Stimulated activated CD4-positive, alpha-beta T cell treated with anti-CD3 and anti-CD28 coated beads, Interleukin-4, amount 100 ng/mL, for 48 hours (primary cell): ENCODE data around the gene CCDC186.

Experiments used
- DNase-seq, 2 donors: peaks; one replicate each; pipeline ENCODE4 v3.0.0-alpha.2; 2020; ENCODE audit warnings: low read depth in 2 of 2

The CCDC186 gene

GRCh38 chr10:114173921-114174694, at the start of gene CCDC186:
Gene CCDC186, minus strand, starts transcription at chr10:114174203. Its CDS starts 10,935 bp downstream, at chr10:114163268.
- DNase-seq: peak; percentile 96 to 99

- DNase-seq: no peak
Measured at GRCh38 chr10:114223066-114223465, 49.1 kb upstream of the CCDC186 start.

DNA sequence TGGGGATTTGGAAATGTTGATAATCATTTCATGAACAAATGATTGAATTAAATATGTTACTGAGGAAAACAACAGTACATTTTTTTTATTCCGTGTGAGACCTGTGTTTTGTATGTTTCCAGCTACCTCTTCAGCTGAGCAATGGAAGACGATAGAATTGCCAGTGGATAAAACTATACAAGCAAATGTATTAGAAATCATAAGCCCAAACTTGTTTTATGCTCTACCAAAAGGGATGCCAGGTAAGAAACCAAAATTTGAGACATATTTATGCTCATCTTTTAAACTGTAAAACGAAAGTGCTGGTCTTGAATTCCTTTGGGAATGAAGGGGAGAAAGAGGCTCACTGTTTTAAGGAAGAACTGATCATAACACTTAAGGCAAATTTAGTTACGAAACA, 47.2 kb upstream of the CCDC186 start:
- no peak for DNase-seq

GRCh38 chr10:114220281-114220680, 46.3 kb upstream of the CCDC186 start:
- no peak for DNase-seq

- no peak for DNase-seq
Measured at GRCh38 chr10:114215033-114215432, 41.0 kb upstream of the CCDC186 start.

GRCh38 chr10:114212153-114212552, 38.1 kb upstream of the CCDC186 start:
- DNase-seq: no peak

DNA sequence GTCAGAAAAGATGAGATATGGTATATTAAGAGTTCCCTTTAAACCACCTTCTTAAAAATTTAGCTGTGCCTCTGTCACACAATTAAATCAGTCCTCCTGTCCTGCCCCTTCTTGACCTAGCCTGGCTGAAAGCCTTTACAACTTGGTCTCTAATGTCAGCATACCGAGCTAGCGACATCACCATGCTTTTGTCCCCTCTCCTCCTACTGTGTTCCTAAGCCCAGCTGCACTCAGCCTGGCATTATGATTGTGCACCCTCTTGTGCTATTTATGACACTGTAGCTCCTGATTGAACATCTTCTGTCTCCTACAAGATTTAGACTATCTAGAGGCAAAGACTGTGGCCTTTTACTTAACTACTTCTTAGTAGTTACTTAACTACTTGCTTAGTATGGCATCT, 34.3 kb upstream of the CCDC186 start:
- no peak for DNase-seq

DNA sequence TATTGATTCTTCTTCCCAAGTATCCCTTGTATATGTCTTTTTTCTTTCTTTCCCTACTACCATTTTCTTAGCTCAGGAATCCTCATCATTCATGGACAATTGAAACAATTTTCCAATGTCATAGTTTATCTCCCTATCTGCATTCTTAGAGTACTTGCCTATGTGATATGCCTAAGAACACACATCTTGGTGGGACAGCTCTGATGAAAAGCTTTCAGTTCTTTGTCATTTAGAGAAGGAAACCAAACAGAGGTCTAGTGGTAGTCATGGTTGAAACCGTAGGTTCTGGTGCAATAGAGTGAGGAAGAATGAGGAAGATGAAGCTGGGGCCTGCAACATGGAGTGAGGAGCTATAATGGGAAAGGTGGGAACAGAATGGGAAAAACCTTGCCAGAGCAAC, 33.3 kb upstream of the CCDC186 start:
- DNase-seq: no peak

- no peak for DNase-seq
Measured at GRCh38 chr10:114206902-114207301, 32.9 kb upstream of the CCDC186 start.

GRCh38 chr10:114202812-114203211, 28.8 kb upstream of the CCDC186 start:
- DNase-seq: no peak

- no peak for DNase-seq
Measured at GRCh38 chr10:114199239-114199638, 25.2 kb upstream of the CCDC186 start.

DNA sequence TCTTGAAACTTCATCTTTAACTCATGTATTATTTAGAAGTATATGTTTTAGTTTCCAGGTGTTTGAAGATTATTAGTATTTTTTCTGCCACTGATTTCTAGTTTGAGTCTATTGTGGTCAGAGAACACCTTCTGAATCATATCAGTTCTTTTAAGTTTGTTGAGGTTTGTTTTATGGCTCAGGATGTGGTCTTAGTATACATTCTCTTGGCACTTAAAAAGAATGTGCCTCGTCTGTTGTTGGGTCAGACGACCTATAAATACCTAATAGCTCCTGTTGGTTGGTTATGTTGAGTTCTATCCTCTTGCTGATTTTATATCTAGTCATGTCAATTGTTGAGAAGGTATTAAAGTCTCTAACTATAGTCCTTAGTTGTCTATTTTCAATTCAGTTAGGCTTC, 21.1 kb upstream of the CCDC186 start:
- DNase-seq: no peak

DNA sequence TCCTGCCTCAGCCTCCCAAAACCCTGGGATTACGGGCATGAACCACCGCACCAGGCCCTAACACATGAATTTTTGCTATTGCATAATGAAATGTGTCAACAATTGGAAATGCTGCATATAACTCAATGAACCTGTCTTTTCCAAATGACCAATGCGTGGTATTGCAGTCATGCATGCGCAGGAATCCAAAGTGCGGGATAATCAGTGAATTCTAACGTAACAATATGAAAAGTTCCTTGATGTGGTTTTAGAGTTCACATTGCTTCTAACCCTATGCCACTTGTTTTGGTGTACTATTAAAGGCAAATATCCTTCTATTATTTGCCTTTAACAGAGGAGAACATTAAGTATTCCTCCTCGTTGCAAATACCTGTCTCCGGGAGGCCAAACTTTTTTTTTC, 15.7 kb upstream of the CCDC186 start:
- no peak for DNase-seq

- no peak for DNase-seq
Measured at GRCh38 chr10:114188900-114189299, 14.9 kb upstream of the CCDC186 start.

- no peak for DNase-seq
Measured at GRCh38 chr10:114188001-114188400, 14.0 kb upstream of the CCDC186 start.

DNA sequence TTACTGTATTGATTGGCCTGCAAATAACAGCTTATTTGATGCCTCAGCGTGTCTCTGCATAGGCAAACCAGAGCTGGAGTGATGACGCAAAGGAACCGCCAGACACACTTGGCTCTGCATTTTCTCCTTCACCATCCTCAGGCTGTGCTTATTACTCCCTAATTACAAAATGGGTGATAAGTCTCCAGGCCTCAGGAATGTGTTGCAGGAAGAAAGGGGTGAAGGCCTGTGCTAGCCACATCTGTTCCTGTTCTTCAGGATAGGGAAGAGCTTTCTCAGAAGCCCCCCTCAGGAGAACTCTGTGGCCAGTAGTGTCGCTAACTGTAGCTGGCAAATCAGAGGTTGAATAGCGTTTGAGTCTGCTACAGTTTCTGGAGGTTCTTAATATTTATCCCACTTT, 10.3 kb upstream of the CCDC186 start:
- no peak for DNase-seq

GRCh38 chr10:114183563-114183962, 9.6 kb upstream of the CCDC186 start:
- DNase-seq: no peak

- DNase-seq: no peak
Measured at GRCh38 chr10:114181971-114182370, 8.0 kb upstream of the CCDC186 start.

DNA sequence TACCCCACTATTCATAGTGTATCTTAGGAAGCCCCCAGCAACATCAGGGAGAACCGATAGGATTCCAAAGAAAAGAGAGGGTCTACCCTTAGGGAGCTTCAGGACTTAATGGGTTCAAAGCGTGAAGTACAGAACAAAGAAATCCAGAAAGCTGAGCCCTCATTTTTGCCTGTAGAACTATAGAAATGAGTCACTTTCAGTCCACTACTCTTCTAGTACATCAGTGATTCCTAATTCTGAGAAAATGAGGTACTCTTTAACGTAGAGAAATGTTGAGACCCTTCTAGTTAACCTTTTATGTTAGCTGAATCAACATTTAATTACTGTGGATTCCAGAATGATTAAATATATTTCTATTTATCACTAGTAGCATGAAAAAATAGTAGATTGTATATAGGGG, 6.9 kb upstream of the CCDC186 start:
- no peak for DNase-seq

- no peak for DNase-seq
Measured at GRCh38 chr10:114179747-114180146, 5.7 kb upstream of the CCDC186 start.

DNA sequence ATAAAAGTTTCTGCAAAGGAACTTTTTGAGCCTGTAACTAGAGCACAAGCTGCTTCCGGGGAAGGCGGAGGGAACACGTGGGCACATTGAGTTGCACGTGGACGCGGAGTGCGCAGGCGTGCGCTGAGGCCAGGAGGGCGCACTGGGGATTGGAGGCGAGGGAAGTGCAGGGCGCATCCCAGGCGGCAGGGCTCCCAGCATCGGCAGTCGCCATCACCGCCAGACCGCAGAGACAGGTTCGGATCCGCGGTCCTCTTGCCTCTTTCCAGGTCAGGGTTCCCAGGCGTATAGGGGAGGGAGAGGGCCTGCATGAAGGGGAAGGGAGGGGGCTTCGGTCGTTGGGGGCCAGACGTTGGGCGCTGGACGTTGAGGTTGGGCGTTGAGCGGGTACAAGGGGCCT, 5.1 kb upstream of the CCDC186 start, which contains the start of gene TDRD1:
TDRD1 (plus strand) TSS at position 206 of the 400 bp plus-strand sequence. CDS start 8,479 bp downstream, outside the sequence.
- DNase-seq: no peak

- no peak for DNase-seq
Measured at GRCh38 chr10:114176511-114176910, 2.5 kb upstream of the CCDC186 start.

DNA sequence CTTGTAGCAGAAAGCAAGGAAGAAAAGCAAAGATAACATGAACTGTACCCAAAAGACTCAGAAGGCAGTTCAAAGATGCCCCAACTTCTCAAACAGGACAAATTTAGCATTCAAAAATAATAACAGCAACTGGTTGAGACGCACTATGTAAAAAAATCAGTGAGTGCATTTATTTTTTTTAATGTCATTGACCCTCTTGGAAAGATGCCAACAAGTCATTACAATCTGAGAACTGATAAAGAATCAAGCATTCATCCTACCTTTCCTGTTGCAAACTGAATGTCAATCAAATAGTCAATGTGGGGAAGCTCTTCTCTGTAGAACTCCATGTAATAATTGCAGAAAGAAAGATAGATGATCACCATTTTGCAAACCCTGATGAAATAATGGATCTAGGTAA, 1.7 kb upstream of the CCDC186 start:
- DNase-seq: no peak

GRCh38 chr10:114174695-114175188, 739 bp upstream of the CCDC186 start:
- DNase-seq: peak; percentile 19 to 28
